ENCODE data around the gene SEPTIN10.

The SEPTIN10 gene

DNA sequence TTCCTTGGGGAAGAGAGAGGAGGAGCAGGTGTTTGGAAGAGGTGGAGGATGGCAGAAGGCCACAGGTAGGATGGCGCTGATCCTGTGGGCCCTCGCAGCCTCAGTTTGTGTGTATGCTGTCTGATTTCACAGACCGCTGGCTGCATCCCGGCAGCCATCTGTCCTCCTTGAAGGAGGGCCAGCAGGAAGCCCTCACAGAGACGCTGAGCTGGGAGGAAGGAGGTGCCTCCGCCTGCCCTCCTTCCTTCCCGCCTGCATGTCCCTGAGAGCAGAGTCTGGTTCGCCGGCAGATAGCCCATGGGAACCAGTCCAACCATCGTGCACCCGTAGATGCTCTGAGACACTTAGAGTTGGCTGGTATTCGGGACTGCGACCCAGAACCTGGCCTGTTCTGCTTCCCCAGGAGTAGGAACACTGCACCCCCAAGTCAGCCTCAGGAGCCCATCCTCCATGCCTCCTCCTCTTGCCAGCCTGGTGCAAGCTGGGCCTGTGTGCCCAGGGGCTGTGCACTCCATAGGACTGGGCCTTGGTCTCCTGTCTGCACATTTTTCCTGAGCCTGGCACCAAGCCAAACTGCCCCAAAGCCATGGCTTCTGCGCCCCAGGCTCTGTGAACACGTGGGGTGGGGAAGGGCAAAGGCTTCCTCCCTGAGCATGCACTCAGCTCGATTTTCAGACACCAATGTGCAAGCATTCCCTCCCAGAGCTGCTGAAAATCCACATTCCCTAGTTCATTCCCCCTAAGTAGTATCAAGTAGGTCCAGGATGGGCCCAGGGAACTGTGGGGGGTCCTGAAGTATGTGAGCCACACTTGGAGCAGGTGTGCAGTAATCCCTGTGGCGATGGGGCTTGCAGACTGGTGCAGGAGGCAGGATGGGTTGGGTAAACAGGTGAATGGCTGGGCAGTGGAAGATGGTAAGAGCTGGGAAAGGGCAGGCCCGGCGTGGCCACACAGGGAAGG lies 115.6 kb downstream of the SEPTIN10 start:
- DNase-seq (ENCODE audit: low spot score) = no peak

DNA sequence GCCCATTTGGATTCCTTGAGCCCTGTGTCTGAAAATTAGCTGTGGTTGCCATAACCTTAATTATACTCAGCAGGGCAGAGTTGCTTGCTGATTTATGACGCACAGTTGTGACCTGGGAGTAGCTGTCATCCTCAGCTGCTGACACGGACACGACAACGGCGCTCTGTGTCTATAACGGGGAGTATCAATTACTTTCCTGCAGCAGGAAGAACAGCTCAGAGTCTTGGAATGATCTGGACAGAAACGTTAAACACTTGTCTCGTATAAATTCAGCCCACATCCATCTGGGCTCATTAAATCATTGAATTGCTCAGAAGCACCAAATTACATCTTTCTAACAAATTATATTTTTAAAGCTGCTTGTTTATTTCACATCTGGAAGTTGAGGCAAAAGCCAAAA lies 116.3 kb downstream of the SEPTIN10 start:
- DNase-seq (ENCODE audit: low spot score) = peak; percentile 53

DNA sequence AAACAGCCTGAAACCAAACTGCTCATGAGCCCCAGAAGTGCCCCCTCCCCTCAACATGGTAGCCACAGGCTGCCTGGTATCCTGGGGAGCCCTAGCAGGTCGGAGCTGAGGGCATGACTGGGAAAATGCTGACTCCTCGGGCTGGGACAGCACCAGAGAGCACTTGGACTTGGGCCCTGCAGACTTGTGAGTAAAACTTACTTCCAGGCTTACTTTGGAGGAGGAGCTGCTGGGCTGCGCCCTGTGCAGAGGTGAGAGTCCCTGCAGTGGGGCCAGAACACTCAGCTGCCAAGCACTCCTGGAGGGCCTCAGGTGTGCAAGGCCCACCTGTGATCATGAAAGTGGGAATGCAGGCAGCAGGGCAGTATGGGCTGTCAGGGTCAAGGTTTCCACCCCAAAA lies 119.4 kb downstream of the SEPTIN10 start:
- no peak for DNase-seq (ENCODE audit: low spot score)

DNA sequence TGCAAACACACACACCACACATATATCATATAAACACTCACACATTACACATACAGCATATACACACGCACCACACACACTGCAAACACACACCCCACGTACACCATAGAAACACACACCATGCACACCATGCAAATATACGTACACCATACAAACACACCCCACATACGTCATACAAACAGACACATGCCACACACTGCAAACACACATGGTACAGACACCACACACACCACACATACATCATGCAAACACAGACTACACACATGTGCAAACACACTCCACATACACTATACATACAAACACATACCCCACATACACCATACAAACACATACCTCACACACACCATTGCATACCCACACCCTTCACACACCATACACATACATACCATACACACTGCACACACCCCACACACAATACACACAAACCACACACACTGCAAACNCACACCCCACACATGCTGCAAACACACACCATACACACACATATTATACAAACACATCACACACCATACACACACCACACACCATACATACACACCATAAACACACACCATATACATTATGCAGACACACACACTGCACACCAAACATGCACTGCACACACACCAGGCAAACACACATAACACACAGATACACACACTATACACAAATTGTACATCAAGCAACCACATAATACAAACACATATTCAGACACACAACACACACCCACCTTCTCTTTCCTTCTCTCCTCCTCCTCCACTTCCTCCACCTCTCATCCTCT lies 120.4 kb downstream of the SEPTIN10 start:
- DNase-seq (ENCODE audit: low spot score) = no peak
